ENCODE data around the gene WBP4. TPM values are rescaled to one million over a fixed set of nuclear protein-coding genes. Genes with fewer than 3 reads are reported as not detected.
A peak's percentile ranks its signal among the peaks of the same experiment; 100 is the strongest.

The WBP4 gene
- polyA plus RNA-seq, 3 donors, result 2.8 to 3.8 (median 3.7) TPM

DNA sequence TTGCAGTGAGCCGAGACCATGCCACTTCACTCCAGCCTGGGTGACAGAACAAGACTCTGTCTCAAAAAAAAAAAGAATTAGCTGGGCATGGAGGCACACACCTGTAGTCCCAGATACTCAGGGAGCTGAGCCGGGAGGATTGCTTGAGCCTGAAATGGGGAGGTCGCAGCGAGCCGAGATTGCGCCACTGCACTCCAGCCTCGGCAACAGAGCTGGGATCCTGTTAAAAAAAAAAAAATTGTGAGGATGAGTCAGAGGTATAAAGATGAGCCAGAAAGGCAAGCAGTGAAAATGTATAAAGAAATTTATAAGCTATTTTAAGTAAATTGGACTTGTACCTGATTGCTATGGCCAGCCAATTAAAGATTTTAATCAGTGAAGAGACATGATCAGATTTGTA lies 50.1 kb downstream of the WBP4 start:
- no peak for DNase-seq
- Histone ChIP-seq H3K9ac (ENCODE audit: insufficient read depth, low read length, poor library complexity, severe bottlenecking) (no peak overlapping the region), H3K4me2 (replicated peaks; ENCODE audit: extremely low read depth, low read length, poor library complexity, severe bottlenecking) (no peak overlapping the region), H3K27ac (ENCODE audit: low read depth in 1 of 2, low read length in 2 of 2) (no peak overlapping the region), H2AFZ (ENCODE audit: insufficient read depth, low read depth, low read length, poor library complexity, severe bottlenecking) (no peak overlapping the region), H3K36me3 (replicated peaks in 1 of 2; ENCODE audit: control insufficient read depth in 1 of 2, insufficient read depth in 2 of 2, low read length in 2 of 2) (no peaks in the 10 kb centered on the region), H3K9me3 (replicated peaks in 1 of 2; ENCODE audit: control insufficient read depth in 1 of 2, insufficient read depth in 1 of 2, low read length in 2 of 2) (peaks cover 0 to 11% of the 10 kb centered on the region in 2 donors), H4K20me1 (ENCODE audit: insufficient read depth, low read length) (no peaks in the 10 kb centered on the region), H3K4me1 (ENCODE audit: control insufficient read depth in 1 of 2, insufficient read depth in 2 of 2, low read length in 2 of 2) (no peaks in the 10 kb centered on the region), H3K27me3 (ENCODE audit: control insufficient read depth in 2 of 2, insufficient read depth in 2 of 2, low read length in 2 of 2) (no peaks in the 10 kb centered on the region), H3K79me2 (ENCODE audit: insufficient read depth, low read length) (no peaks in the 10 kb centered on the region), H3K4me3 (replicated peaks in 1 of 3; ENCODE audit: low read depth in 2 of 3, low read length in 3 of 3) (no peak overlapping the region)
- WGBS (ENCODE audit: insufficient coverage), result 94% methylated on average over 7 of the region's 7 CpGs
- intact Hi-C loops (cut with micrococcal nuclease), result no loop called here
- Mint-ChIP-seq H3K9me3 (peaks cover 2 to 9% (median 8%) of the 10 kb centered on the region in 7 donors), H3K27ac (peak overlapping the region in 1 of 7 donors; percentile 55), H3K4me1 (no peaks in the 10 kb centered on the region), H3K27me3 (ENCODE audit: low read depth in 3 of 3) (peaks cover 0 to 4% (median 2%) of the 10 kb centered on the region in 3 donors), H3K4me3 (no peak overlapping the region), H3K36me3 (no peaks in the 10 kb centered on the region)
- TF ChIP-seq, protein P1, sequence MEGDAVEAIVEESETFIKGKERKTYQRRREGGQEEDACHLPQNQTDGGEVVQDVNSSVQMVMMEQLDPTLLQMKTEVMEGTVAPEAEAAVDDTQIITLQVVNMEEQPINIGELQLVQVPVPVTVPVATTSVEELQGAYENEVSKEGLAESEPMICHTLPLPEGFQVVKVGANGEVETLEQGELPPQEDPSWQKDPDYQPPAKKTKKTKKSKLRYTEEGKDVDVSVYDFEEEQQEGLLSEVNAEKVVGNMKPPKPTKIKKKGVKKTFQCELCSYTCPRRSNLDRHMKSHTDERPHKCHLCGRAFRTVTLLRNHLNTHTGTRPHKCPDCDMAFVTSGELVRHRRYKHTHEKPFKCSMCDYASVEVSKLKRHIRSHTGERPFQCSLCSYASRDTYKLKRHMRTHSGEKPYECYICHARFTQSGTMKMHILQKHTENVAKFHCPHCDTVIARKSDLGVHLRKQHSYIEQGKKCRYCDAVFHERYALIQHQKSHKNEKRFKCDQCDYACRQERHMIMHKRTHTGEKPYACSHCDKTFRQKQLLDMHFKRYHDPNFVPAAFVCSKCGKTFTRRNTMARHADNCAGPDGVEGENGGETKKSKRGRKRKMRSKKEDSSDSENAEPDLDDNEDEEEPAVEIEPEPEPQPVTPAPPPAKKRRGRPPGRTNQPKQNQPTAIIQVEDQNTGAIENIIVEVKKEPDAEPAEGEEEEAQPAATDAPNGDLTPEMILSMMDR (IDR thresholded peaks at IDR 0.05), result no peak

DNA sequence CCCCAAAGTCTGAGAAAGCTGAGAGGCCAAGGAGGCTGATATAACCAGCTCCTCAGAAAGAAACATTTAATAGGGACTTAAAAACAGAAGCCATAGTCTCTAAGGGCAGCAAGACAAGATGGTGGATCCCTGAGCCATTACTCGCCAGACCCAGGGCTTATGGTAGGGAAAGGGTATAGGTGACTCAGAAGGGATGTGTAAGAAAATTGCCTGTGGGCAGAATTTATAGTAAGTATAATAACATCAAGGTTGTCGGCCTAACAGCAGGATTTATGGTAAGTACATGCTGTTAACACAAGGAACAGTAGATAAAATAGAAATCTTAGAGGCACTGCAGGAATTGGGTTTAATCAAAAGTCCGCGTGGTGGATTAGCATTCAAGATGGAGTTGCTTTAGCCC lies 56.6 kb downstream of the WBP4 start:
- H3K27me3 ChIP-seq (ENCODE audit: control insufficient read depth in 2 of 2, insufficient read depth in 2 of 2, low read length in 2 of 2), result no peaks in the 10 kb centered on the region
- no peaks in the 10 kb centered on the region for H3K79me2 ChIP-seq (ENCODE audit: insufficient read depth, low read length)
- Mint-ChIP-seq H3K4me3 (no peak overlapping the region), H3K4me1 (peaks cover 3% of the 10 kb centered on the region), H3K27me3 (ENCODE audit: low read depth in 3 of 3) (peaks cover 0 to 2% (median 0%) of the 10 kb centered on the region in 3 donors), H3K36me3 (no peaks in the 10 kb centered on the region), H3K9me3 (no peaks in the 10 kb centered on the region), H3K27ac (peak overlapping the region in 1 of 7 donors; percentile 13)
- H3K27ac ChIP-seq (ENCODE audit: low read depth in 1 of 2, low read length in 2 of 2), result no peak overlapping the region
- no peak for DNase-seq
- no peaks in the 10 kb centered on the region for H3K36me3 ChIP-seq (replicated peaks in 1 of 2; ENCODE audit: control insufficient read depth in 1 of 2, insufficient read depth in 2 of 2, low read length in 2 of 2)
- no peaks in the 10 kb centered on the region for H3K9me3 ChIP-seq (replicated peaks in 1 of 2; ENCODE audit: control insufficient read depth in 1 of 2, insufficient read depth in 1 of 2, low read length in 2 of 2)
- 100% methylated on average over 1 of the region's 4 CpGs for WGBS (ENCODE audit: insufficient coverage)
- H3K4me3 ChIP-seq (replicated peaks in 1 of 3; ENCODE audit: low read depth in 2 of 3, low read length in 3 of 3), result no peak overlapping the region
- H3K4me1 ChIP-seq (ENCODE audit: control insufficient read depth in 1 of 2, insufficient read depth in 2 of 2, low read length in 2 of 2), result no peaks in the 10 kb centered on the region
- no peak overlapping the region for H3K4me2 ChIP-seq (replicated peaks; ENCODE audit: extremely low read depth, low read length, poor library complexity, severe bottlenecking)
- TF ChIP-seq, protein P1 (IDR thresholded peaks at IDR 0.05), result no peak
- intact Hi-C loops (cut with micrococcal nuclease), result no loop called here
- H3K9ac ChIP-seq (ENCODE audit: insufficient read depth, low read length, poor library complexity, severe bottlenecking), result no peak overlapping the region
- no peak overlapping the region for H2AFZ ChIP-seq (ENCODE audit: insufficient read depth, low read depth, low read length, poor library complexity, severe bottlenecking)
- no peaks in the 10 kb centered on the region for H4K20me1 ChIP-seq (ENCODE audit: insufficient read depth, low read length)
